ENCODE data around the gene SLC66A3.

The SLC66A3 gene

GRCh38 chr2:11147263-11147662, 8.0 kb upstream of the SLC66A3 start:
- no peak overlapping the region for H3K4me2 ChIP-seq (ENCODE audit: low read length)
- no peak overlapping the region for H3K4me3 ChIP-seq (ENCODE audit: low read length)
- no peaks in the 10 kb centered on the region for H4K20me1 ChIP-seq (ENCODE audit: insufficient read depth, low read length)
- H3K4me1 ChIP-seq (ENCODE audit: low read length): peaks cover 7% of the 10 kb centered on the region
- no peak overlapping the region for H2AFZ ChIP-seq (ENCODE audit: low read depth, low read length)
- no peaks in the 10 kb centered on the region for H3K36me3 ChIP-seq (replicated peaks; ENCODE audit: low read depth, low read length)
- H3K27me3 ChIP-seq (ENCODE audit: low read depth, low read length): peaks cover 21% of the 10 kb centered on the region
- no peak overlapping the region for H3K27ac ChIP-seq (ENCODE audit: low read length)
- H3K9me3 ChIP-seq (ENCODE audit: insufficient read depth, low read length): no peaks in the 10 kb centered on the region
- no peaks in the 10 kb centered on the region for H3K79me2 ChIP-seq (ENCODE audit: low read length)
- H3K9ac ChIP-seq (ENCODE audit: low read length): no peak overlapping the region
- TF ChIP-seq, protein P1, sequence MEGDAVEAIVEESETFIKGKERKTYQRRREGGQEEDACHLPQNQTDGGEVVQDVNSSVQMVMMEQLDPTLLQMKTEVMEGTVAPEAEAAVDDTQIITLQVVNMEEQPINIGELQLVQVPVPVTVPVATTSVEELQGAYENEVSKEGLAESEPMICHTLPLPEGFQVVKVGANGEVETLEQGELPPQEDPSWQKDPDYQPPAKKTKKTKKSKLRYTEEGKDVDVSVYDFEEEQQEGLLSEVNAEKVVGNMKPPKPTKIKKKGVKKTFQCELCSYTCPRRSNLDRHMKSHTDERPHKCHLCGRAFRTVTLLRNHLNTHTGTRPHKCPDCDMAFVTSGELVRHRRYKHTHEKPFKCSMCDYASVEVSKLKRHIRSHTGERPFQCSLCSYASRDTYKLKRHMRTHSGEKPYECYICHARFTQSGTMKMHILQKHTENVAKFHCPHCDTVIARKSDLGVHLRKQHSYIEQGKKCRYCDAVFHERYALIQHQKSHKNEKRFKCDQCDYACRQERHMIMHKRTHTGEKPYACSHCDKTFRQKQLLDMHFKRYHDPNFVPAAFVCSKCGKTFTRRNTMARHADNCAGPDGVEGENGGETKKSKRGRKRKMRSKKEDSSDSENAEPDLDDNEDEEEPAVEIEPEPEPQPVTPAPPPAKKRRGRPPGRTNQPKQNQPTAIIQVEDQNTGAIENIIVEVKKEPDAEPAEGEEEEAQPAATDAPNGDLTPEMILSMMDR (IDR thresholded peaks at IDR 0.05; ENCODE audit: low read depth, low read length): no peak
- no peak for TF ChIP-seq EZH2phosphoT487 (IDR thresholded peaks at IDR 0.05; ENCODE audit: low read depth)

DNA sequence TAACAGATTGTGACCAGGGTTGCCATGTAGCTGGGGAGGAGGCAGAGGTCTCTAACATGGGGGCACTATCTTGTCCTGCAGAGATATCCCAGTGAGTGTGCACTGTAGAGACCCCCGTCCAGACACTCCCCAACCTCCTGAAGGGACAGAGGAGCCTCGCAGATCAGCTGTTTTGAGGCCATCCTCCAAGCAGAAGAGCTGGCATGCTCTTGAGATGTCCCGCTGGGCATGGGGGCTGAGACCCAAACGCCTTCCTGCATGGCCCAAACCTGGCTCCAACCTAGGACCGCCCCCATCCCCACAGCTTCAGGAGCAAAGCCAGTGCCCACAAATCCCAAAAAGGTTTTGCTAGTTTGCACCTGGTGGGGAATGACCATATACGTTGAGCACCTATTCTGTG, 2.7 kb upstream of the SLC66A3 start:
- Histone ChIP-seq H3K79me2 (ENCODE audit: low read length) (no peaks in the 10 kb centered on the region), H3K9ac (ENCODE audit: low read length) (no peak overlapping the region), H3K27me3 (ENCODE audit: low read depth, low read length) (peaks cover 20% of the 10 kb centered on the region), H3K9me3 (ENCODE audit: insufficient read depth, low read length) (no peaks in the 10 kb centered on the region), H3K36me3 (replicated peaks; ENCODE audit: low read depth, low read length) (no peaks in the 10 kb centered on the region), H2AFZ (ENCODE audit: low read depth, low read length) (no peak overlapping the region), H4K20me1 (ENCODE audit: insufficient read depth, low read length) (no peaks in the 10 kb centered on the region), H3K4me2 (ENCODE audit: low read length) (no peak overlapping the region), H3K27ac (ENCODE audit: low read length) (no peak overlapping the region), H3K4me1 (ENCODE audit: low read length) (peaks cover 12% of the 10 kb centered on the region), H3K4me3 (ENCODE audit: low read length) (no peak overlapping the region)
- TF ChIP-seq EZH2phosphoT487 (IDR thresholded peaks at IDR 0.05; ENCODE audit: low read depth): no peak
- TF ChIP-seq, protein P1 (IDR thresholded peaks at IDR 0.05; ENCODE audit: low read depth, low read length): no peak

GRCh38 chr2:11154016-11154922, 998 bp upstream of the SLC66A3 start:
- Histone ChIP-seq H3K27me3 (ENCODE audit: low read depth, low read length) (peaks cover 20% of the 10 kb centered on the region), H3K4me3 (ENCODE audit: low read length) (peak overlapping the region; percentile 97), H3K36me3 (replicated peaks; ENCODE audit: low read depth, low read length) (no peaks in the 10 kb centered on the region), H4K20me1 (ENCODE audit: insufficient read depth, low read length) (no peaks in the 10 kb centered on the region), H3K79me2 (ENCODE audit: low read length) (no peaks in the 10 kb centered on the region), H3K9me3 (ENCODE audit: insufficient read depth, low read length) (no peaks in the 10 kb centered on the region), H3K9ac (ENCODE audit: low read length) (peak overlapping the region; percentile 87), H3K4me1 (ENCODE audit: low read length) (peaks cover 12% of the 10 kb centered on the region), H3K27ac (ENCODE audit: low read length) (peak overlapping the region; percentile 27; the same call in 1 of the 2 replicates), H3K4me2 (ENCODE audit: low read length) (peak overlapping the region; percentile 100), H2AFZ (ENCODE audit: low read depth, low read length) (peak overlapping the region; percentile 95)
- TF ChIP-seq, protein P1 (IDR thresholded peaks at IDR 0.05; ENCODE audit: low read depth, low read length): no peak
- TF ChIP-seq EZH2phosphoT487 (IDR thresholded peaks at IDR 0.05; ENCODE audit: low read depth): no peak

- Histone ChIP-seq H3K79me2 (ENCODE audit: low read length) (no peaks in the 10 kb centered on the region), H3K4me3 (ENCODE audit: low read length) (peak overlapping the region; percentile 97), H3K4me2 (ENCODE audit: low read length) (peak overlapping the region; percentile 100), H2AFZ (ENCODE audit: low read depth, low read length) (peak overlapping the region; percentile 95), H4K20me1 (ENCODE audit: insufficient read depth, low read length) (no peaks in the 10 kb centered on the region), H3K9me3 (ENCODE audit: insufficient read depth, low read length) (no peaks in the 10 kb centered on the region), H3K4me1 (ENCODE audit: low read length) (peaks cover 12% of the 10 kb centered on the region), H3K27ac (ENCODE audit: low read length) (peak overlapping the region; percentile 27; the same call in 1 of the 2 replicates), H3K27me3 (ENCODE audit: low read depth, low read length) (peaks cover 20% of the 10 kb centered on the region), H3K36me3 (replicated peaks; ENCODE audit: low read depth, low read length) (no peaks in the 10 kb centered on the region), H3K9ac (ENCODE audit: low read length) (peak overlapping the region; percentile 87)
- TF ChIP-seq, protein P1 (IDR thresholded peaks at IDR 0.05; ENCODE audit: low read depth, low read length): no peak
- no peak for TF ChIP-seq EZH2phosphoT487 (IDR thresholded peaks at IDR 0.05; ENCODE audit: low read depth)
Measured at GRCh38 chr2:11154923-11155380, 315 bp upstream of the SLC66A3 start.

Measured in OCI-LY3 (cell line).